GM13977 (cell line): ENCODE data around the gene OPCML.

Experiments used
- DNase-seq: peaks from one replicate; pipeline ENCODE4 v3.0.0; 2012; ENCODE audit warnings: low spot score
- in situ Hi-C: fragments of 300-500 bp; cut with MboI; formaldehyde crosslinking; loops from one replicate; pipeline ENCODE4 v1.12.0; 2022; ENCODE audit warnings: low sequenced_read_pairs, low pct_unique_long_range_greater_than_20kb, mixed read lengths, inconsistent platforms; ENCODE audit not compliant: unreplicated experiment
- TF ChIP-seq, protein P1 (sequence below): IDR thresholded peaks from 2 replicates; pipeline ENCODE4 v1.5.1; 2012; ENCODE audit warnings: mild to moderate bottlenecking, control low read depth; ENCODE audit not compliant: insufficient read depth; ENCODE audit errors: extremely low read depth, missing control alignments

The OPCML gene

DNA sequence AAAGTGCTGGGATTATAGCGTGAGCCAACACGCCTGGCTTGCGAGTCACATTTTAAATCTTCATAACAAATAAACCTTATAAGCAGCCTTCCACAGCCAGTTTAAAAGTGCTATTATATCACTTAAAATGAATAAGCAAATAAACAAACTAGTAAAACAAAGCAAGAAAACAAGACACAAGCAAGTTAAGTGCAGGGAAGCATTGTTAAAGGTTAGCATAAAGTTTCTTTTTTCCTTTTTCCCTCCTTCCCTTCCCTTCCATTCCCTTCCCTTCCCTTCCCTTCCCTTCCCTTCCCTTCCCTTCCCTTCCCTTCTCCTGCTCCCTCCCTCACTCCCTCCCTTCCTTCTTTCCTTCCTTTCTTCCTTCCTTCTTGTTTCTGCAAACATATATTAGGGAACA lies 278.7 kb downstream of the OPCML start:
- TF ChIP-seq, protein P1, sequence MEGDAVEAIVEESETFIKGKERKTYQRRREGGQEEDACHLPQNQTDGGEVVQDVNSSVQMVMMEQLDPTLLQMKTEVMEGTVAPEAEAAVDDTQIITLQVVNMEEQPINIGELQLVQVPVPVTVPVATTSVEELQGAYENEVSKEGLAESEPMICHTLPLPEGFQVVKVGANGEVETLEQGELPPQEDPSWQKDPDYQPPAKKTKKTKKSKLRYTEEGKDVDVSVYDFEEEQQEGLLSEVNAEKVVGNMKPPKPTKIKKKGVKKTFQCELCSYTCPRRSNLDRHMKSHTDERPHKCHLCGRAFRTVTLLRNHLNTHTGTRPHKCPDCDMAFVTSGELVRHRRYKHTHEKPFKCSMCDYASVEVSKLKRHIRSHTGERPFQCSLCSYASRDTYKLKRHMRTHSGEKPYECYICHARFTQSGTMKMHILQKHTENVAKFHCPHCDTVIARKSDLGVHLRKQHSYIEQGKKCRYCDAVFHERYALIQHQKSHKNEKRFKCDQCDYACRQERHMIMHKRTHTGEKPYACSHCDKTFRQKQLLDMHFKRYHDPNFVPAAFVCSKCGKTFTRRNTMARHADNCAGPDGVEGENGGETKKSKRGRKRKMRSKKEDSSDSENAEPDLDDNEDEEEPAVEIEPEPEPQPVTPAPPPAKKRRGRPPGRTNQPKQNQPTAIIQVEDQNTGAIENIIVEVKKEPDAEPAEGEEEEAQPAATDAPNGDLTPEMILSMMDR: no peak

DNA sequence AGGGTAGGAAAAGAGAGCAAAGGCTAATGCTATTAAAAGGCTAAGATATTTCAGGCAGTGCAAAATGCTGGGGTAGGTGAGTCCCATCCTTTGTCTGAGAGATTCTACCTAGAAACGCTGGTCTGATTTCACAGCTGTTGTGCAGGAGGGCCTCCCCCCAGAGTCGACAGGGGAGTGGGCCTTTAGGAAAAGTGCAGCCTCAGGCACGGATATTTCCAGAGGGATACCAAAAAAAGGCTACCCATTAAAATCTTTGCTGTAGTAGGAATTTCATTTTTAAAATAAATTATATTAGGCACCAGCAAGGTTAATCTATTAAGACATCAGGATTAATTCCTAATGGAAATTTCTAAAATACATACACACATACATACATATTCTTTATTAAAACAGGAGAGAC lies 280.5 kb downstream of the OPCML start:
- TF ChIP-seq, protein P1: no peak
- DNase-seq: no peak
- in situ Hi-C loops: no loop called here

More for the DNA sequence above, 278.7 kb downstream of the OPCML start:
- in situ Hi-C loops: no loop called here
- no peak for DNase-seq

GRCh38 chr11:133249530-133249929 lies 282.8 kb downstream of the OPCML start:
- TF ChIP-seq, protein P1: no peak
- in situ Hi-C loops: no loop called here
- DNase-seq: no peak

DNA sequence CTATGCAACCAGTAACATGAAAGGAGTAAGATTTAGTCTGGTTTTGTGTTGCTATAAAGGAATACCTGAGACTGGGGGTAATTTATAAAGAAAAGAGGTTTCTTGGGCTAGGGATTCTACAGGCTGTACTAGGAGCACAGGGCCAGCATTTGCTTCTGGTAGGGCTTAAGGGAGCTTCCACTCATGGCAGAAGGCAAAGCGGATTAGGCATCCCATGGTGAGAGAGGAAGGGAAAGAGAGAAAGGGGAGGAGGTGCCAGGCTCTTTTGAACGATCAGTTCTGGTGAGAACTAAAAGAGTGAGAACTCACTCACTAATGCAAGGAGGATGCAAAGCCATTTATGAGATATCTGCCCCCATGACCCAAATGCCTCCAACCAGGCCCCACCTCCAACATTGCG lies 283.2 kb downstream of the OPCML start:
- TF ChIP-seq, protein P1: no peak
- in situ Hi-C loops: no loop called here
- no peak for DNase-seq

DNA sequence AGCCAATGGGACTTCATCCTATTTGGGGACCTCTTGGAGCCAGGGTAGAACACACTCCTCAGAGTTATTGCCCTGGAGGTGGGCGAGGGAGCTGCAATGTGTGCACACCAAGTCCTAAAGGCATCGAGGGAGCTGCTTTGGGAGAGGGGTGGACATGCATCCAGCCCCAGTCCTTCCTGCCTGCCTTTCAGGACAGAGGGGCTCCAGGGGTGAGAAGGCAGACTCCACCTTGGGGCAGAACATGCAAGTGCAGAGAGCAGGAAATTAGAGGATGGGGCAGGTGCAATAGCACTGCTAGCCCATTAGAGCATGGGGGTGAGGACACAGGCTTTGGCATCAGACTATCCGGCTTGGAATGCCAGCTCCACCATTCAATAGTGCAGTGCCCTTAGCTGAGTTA lies 288.5 kb downstream of the OPCML start:
- TF ChIP-seq, protein P1: no peak
- no peak for DNase-seq
- in situ Hi-C loops: no loop called here

GRCh38 chr11:133240908-133241655 lies 291.2 kb downstream of the OPCML start:
- in situ Hi-C loops: no loop called here
- no peak for DNase-seq
- TF ChIP-seq, protein P1: no peak
